Transverse colon (tissue), 3 donors: Measurements from ENCODE around the gene RINT1.

Source experiments
- CTCF ChIP-seq, 5 experiments: fragments of 200-600 bp in 3 of 5; fragments of 450-650 bp in 2 of 5; sonication (generic) in 3 of 5; IDR thresholded peaks; 1 replicate in 2 of 5; 2 replicates in 3 of 5; pipeline ENCODE4 v1.5.1; 2016 to 2017; ENCODE audit warnings: antibody characterized with exemption in 5 of 5, inconsistent platforms in 3 of 5, mild to moderate bottlenecking in 2 of 5, moderate library complexity in 1 of 5
- EP300 ChIP-seq: sonication (generic); formaldehyde crosslinking; IDR thresholded peaks from one replicate; pipeline ENCODE4 v1.6.1; 2017; ENCODE audit warnings: antibody characterized with exemption, low read depth
- POLR2A ChIP-seq: fragments of 450-650 bp; IDR thresholded peaks from one replicate; pipeline ENCODE4 v1.6.1; 2016; ENCODE audit warnings: antibody characterized with exemption, mild to moderate bottlenecking, moderate library complexity

- no peak for TF ChIP-seq CTCF (IDR thresholded peaks at IDR 0.05)
- no peak for TF ChIP-seq POLR2A
- no peak for TF ChIP-seq EP300
Observed at GRCh38 chr7:105594034-105594433, 62.0 kb downstream of the RINT1 start.
